ENCODE data around the gene FOXP2.

GRCh38 chr7:114691605-114692004 lies 277.0 kb downstream of the FOXP2 start:
- TF ChIP-seq CTCF (conservative IDR thresholded peaks at IDR 0.05; ENCODE audit: low read depth, low read length): no peak
- TF ChIP-seq EZH2 (IDR thresholded peaks at IDR 0.05; ENCODE audit: low read length, unreplicated experiment): no peak
- no peak for TF ChIP-seq EZH2phosphoT487 (IDR thresholded peaks at IDR 0.05; ENCODE audit: borderline replicate concordance, low read length)
